HG03066 (cell line): ENCODE results near the gene MARCHF10.

Experiments used
- ATAC-seq: cut with Tn5 transposase; IDR thresholded peaks from one replicate; pipeline ENCODE4 v1.9.1; 2021; ENCODE audit warnings: low read depth; ENCODE audit not compliant: unreplicated experiment

MARCHF10 gene

DNA sequence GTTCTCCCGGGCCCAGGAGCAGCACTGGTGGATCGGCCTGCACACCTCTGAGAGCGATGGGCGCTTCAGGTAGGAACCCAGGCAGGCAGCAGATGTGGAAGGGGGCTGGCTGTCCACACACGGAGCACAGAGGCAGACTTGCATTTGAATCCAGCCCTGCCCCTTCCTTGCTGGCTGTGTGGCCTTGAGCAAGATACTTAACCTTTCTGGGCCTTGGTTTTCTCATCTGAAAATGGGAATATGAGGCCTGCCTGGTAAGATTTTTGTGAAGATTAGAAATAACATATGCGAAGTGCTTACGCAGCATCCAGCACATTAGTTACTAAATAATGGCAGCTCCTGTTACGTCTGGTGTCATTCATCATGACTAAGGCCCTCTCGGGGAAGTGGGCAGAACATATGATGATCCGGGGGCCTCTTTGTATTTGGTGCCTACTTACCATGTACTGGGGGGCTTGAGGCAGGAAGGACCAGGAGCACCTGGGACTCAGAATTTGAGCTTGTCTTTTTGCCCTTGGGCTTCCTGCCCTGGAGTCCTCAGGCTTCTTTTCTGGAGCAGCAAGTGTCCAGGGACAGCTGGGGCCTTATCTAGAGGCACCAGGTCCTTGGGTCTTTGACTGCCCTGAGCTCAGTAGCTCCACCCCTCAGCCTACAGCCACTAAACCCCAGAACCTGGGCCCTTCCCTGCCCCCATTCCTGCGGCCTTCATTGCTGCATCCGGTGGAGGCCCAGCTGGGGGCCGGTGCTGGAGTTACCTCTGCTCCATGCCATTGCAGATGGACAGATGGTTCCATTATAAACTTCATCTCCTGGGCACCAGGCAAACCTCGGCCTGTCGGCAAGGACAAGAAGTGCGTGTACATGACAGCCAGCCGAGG lies 126.8 kb downstream of the MARCHF10 start:
- ATAC-seq = no peak

DNA sequence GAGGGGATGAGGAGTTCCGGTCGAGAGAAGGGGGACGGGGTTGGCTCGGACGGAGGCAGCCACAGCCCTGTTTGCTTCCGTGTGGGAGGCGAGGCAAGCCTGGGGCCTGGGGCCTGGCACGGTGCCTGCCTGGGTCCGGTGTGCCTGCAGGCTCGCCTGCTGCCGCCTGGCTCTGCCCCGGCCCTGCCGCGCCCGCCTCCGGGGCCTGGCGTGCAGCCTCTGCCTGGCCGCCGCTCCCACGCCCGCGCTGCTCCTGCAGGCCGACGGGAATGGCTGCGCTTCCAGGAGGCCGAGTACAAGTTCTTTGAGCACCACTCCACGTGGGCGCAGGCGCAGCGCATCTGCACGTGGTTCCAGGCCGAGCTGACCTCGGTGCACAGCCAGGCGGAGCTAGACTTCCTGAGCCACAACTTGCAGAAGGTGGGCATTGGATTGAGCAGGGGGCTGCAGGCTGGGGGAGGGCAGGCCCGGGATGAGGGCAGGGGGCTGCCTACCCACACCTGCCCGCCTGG lies 127.5 kb downstream of the MARCHF10 start:
- ATAC-seq = no peak

DNA sequence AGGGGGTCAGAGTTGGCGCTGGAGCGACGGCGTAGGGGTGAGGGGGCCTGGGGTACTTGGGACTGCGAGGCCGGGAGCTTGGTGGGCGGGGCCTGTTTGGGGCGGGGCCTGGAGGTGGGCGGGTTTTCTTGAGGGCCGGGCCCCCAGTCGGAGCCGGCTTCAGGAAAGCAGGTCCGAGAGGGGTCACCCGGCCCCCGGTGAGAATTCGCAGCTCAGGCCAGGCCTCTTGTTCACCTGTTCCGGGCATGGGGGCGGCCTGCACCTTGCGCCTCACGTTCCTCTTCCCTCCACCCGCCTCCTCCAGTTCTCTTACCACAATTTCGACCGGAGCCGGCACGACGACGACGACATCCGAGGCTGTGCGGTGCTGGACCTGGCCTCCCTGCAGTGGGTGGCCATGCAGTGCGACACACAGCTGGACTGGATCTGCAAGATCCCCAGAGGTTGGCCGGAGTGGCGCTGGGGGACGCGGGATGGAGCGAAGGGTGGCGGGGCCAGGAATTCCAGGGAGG lies 128.2 kb downstream of the MARCHF10 start:
- ATAC-seq = no peak

DNA sequence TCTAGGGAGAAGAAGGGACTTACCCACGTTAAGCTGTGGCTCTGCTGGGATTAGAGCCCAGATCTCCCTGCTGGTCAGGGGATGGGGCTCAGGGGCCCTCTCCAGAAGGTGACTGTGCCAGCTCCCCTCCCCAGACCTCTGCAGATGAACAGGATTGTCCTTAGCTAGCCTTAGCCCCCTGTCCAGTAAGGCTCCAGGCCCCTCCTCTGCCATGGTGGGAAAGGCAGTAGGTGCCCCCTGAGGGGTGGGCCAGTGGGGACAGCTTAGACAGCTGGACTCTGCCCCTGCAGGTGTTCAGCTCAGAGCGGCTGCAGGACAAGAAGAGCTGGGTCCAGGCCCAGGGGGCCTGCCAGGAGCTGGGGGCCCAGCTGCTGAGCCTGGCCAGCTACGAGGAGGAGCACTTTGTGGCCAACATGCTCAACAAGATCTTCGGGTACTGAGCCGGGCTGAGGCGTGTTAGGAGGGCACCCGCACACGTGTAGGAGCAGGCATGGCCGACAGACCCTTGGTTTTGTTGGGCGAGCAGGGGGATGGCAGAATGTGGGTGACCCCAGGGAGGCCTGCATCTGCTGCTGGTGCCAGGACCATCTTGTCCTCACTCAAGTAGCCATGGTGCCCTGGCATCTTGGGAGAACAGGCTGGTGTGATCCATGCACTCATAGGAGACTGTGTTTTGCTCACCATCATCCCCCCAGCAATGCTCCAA lies 129.7 kb downstream of the MARCHF10 start:
- no peak for ATAC-seq

DNA sequence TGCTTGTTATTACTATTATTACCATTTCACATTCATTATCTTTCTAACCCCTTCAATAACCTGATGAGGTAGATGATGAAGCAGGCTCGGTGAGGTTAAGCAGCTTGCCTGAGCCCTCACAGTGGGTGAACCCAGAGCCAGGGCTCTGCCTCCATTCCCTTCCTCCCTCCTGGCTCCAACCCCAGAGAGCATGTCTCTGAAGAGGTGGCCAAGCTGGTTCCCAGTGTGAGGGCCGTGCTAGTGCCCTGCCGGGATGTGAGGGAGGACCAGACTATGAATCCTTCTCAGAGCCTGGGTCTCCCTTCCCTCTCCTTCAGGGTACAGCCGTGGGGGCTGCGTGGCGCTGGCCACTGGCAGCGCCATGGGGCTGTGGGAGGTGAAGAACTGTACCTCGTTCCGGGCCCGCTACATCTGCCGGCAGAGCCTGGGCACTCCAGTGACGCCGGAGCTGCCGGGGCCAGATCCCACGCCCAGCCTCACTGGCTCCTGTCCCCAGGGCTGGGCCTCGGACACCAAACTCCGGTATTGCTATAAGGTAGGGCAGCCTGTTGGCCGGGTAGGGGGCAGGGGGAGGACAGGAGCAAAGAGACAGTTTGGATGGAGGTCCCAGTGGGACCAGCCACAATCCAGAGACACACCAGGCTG lies 131.0 kb downstream of the MARCHF10 start:
- no peak for ATAC-seq

DNA sequence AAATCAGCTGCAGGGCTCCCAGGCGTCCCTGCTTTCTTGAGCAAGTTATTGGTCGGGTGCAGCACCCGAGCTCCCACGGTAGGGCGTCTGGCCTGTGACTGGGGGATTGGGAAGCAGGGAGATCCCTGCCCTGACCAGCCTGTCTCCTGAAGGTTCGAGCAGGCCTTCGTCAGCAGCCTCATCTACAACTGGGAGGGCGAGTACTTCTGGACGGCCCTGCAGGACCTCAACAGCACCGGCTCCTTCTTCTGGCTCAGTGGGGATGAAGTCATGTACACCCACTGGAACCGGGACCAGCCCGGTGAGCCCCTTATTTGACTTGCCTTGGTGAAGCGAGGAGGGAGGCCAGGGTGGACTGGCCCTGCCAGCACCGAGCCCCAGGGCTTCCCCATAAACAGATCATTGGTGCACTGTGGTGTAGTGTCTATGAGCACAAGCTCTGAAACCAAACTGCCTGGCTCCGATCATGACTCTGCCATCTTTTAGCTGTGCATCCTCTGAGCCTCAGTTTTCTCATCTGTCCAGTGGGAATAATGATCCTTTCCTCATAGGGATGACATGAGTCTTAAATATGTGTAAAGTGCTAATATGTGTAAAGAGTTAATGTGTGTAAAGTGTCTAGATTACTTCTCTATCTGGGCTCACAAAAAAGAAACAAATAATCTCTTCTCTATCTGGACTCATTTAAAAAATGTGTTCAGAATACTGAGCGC lies 131.7 kb downstream of the MARCHF10 start:
- ATAC-seq = no peak

DNA sequence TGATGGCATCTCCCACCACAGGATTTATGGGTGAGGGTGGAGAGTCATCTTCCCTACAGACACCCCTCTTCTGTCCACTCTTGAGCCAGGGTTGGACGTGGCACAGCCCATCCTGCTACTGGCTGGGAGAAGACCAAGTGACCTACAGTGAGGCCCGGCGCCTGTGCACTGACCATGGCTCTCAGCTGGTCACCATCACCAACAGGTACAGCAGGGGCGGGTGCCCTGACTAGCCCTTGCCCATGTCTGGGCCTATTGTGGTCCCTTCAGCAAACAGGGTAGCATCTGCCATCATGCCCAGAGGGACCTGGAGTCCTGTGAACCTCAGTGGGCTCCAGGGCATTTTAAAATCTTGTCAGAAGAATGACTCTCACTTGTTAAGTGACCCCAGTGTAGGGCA lies 132.4 kb downstream of the MARCHF10 start:
- no peak for ATAC-seq

DNA sequence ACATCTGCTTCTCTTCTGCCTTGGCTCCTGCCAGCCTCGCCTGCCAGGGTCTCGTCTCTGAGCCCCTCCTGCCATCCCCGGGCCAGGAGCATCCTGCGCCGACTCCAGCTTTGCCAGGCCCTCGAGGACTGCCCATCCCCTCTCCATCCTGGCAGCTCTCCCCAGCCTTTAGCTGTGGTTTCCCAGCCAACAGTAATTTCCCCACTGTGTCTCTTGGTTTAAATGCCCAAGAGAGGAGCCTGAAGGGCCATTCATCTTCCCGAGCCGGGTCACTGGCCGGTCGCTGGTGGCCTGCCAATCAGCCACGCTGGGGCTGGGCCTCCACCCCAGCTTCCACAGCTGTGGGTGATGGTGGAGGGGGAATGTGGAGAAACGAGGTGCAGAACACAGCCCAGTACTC lies 132.9 kb downstream of the MARCHF10 start:
- no peak for ATAC-seq

DNA sequence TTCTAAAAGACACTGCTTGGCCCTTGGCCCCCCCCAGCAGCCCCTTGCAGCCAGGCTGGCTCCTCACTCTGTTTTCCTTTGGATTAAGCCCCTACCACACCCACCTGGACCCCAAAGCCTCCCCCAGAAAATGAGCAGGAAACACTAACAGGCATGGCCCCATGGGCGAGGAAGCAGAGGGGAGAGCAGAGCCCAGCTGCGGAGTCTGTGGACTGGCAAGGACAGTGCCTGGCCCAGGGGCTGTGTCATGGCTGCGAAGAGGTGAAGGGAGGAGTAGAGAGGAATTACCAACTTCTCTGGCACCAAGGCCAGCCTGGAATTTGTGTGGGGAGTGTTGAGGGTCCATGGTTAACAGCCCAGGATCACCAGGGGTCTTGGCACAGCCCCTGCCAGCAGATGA lies 133.3 kb downstream of the MARCHF10 start:
- ATAC-seq = no peak

DNA sequence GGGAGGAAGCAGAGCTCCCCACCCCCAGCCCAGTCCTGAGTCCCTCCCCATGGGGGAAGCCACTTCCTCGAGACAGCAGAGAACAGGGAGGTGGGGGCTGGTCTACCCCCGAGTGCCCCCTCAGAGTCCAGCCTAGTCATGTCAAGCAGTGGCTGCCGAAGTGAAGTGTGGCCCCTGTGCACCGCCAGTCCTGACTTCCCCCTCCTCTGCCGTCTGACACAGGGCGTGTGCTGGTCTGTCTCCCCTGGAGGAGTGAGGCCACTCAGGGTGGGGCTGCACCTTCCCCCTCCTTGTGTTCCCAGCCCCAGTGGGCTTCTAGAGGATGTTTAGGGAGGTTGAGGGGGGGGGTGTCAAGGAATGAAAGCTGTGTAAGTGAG lies 133.8 kb downstream of the MARCHF10 start:
- ATAC-seq = no peak

DNA sequence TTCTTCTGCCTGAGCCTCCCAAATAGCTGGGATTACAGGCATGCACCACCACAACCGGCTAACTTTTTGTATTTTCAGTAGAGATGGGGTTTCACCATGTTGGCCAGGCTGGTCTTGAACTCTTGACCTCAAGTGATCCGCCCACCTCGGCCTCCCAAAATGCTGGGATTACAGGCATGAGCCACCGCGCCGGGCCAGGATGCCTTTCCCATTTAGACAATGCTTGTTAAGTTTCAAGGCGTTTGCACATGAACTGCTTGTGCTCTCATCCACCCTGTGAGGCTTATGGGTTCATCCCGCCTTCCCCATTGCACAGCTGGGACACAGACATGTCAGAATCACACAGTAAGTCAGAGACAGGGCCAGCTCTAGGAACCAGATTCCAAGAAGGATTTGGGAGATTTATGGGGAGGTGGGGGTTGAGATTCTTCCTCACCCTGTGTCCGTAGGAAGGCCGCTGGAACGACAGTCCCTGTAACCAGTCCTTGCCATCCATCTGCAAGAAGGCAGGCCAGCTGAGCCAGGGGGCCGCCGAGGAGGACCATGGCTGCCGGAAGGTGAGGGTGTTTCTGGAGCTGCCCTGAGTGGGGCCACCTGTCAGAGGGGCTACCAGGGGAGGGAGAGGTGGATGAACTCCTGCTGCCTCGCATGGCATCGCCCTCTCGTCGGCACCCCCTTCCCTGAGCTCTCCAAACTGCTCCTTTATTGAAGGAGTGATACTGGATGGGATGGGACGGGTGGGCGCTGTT lies 134.3 kb downstream of the MARCHF10 start:
- no peak for ATAC-seq

DNA sequence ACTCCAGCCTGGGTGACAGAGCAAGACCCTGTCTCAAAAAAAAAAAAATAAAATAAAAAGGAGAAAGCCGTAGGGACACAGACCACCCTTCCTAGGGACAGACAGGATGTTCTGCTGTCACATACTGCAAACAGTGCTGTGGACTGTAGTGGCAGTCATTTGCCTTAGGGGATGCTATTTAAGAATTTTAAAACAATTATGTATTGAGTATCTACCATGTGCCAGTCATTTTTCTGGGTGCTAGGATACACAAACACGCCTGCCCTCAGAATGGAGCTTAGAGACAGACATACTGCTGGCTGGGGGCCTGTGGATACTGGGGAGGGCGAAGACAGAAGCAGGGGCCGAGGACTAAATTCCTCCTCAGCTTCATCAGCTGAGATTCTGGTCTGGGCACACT lies 135.2 kb downstream of the MARCHF10 start:
- ATAC-seq = no peak

DNA sequence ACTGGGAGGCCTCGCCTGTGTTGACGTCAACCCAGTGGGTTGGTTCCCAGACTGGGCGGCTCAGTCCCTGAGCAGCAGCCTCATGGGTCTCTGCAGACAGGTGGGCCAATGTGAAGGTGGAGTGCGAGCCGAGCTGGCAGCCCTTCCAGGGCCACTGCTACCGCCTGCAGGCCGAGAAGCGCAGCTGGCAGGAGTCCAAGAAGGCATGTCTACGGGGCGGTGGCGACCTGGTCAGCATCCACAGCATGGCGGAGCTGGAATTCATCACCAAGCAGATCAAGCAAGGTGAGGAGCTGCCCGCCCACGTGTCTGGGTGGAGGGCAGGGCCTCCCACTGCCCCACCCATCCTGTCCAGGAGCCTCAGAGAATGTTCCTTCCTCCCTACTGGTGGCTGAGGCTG lies 136.6 kb downstream of the MARCHF10 start:
- no peak for ATAC-seq

DNA sequence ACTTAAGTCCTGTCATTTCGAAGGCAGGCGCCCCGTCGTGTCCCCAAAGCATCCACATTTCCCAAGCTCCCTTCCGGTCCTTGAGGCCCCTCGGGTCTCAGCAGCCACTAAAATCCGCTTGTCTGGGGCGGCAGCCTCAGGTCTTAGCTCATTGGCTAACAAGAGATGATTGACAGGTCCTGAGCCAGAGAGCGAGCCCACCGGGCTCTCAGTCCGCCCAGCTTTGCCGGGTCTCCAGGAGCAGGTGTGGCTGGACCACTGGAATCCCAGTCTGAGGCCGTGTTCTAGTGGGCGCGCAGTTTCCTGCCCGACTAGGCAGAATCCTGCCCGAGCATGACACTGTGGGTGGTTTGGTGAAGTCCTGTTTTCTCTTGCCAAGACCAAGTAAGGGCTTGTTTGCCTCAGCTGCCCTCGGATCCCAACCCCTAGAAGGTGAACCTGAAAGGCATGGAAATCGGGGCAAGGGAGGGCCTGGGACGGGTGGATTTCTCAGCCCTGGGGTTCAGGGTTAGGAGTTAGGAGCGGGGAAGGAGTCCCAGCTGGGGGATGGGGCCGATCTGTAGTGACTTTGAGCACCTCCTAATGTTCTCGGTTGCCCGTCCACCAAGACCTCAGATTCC lies 137.8 kb downstream of the MARCHF10 start:
- ATAC-seq = no peak

DNA sequence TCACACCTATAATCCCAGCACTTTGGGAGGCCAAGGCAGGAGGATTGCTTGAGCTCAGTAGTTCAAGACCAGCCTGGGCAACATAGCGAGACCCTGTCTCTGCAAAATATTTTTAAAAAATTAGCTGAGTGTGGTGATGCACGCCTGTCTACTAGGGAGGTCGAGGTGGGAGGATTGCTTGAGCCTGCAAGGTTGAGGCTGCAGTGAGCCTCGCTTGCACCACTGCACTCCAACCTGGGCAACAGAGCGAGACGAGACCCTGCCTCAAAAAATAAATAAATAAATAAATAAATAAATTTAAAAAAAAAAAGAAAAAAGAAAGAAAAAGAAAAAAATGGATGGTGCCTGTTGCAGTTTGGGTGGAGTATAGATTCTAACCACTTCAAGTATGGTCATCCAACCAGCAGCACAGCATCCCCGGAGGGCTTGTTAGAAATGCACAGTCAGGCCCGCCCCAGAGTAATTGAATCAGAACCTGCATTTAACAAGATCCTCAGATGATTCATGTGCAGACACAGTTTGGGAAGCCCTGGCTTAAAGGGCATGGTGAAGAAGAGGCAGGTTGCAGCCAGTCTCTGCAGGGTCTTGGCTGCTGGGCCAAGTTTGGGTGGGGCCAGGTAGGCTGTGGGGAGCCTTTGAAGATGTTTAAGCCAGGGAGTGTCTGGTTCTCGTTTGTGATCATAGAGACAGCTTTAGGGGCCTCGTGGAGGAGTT lies 139.9 kb downstream of the MARCHF10 start:
- ATAC-seq = no peak

DNA sequence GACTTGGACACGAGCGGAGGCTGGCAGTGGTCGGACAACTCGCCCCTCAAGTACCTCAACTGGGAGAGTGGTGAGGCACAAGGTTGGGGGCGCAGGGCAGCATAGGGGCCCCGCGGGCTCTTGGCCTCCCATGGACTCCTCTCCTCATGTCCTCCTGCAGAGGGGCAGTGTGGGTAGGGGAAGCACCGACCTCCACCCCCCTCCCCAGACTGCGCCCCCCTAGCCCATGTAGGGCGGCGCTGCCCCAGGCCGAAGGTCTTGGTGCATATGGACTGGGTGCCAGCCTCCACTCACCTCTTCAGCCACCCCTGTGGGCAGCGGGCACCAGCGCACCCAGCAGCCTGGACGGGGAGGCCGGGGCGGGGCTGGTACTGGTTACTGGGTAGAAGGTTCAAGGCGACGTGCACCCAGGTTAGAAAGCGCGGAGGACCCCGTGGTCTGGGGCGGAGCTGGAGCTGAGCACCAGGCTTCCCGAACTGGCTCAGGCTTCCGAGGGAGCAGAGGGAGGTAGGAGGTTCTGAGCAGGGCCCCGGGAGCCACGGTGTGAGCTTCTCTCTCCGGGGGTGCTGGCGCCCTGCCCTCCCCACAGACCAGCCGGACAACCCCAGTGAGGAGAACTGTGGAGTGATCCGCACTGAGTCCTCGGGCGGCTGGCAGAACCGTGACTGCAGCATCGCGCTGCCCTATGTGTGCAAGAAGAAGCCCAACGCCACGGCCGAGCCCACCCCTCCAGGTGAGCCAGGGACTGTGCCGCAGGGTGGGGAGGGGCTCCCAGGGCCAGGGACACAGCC lies 141.1 kb downstream of the MARCHF10 start:
- no peak for ATAC-seq

DNA sequence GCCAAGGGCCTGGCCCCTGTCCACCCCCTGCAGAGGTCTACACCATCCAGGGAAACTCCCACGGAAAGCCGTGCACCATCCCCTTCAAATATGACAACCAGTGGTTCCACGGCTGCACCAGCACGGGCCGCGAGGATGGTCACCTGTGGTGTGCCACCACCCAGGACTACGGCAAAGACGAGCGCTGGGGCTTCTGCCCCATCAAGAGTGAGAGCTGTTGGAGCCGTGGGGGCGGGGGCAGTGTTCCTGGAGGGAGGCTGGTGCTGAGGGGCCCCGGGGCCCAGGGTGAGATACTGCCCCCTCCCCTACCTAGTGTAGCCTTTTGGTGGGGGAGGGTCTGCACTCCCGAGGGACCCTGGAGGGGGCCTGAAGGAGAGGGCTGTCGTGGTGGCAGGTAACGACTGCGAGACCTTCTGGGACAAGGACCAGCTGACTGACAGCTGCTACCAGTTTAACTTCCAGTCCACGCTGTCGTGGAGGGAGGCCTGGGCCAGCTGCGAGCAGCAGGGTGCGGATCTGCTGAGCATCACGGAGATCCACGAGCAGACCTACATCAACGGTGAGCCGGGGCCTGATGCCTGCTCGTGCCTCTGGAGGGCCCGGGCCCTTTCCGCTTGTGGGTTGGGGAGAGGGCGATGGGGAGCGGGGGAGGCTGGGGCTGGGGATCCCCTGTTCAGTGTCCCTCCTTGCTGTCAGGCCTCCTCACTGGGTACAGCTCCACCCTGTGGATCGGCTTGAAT lies 141.9 kb downstream of the MARCHF10 start:
- no peak for ATAC-seq
